ENCODE results near the gene GPC6.
A peak's percentile ranks its signal among the peaks of the same experiment; 100 is the strongest.

GPC6 gene

DNA sequence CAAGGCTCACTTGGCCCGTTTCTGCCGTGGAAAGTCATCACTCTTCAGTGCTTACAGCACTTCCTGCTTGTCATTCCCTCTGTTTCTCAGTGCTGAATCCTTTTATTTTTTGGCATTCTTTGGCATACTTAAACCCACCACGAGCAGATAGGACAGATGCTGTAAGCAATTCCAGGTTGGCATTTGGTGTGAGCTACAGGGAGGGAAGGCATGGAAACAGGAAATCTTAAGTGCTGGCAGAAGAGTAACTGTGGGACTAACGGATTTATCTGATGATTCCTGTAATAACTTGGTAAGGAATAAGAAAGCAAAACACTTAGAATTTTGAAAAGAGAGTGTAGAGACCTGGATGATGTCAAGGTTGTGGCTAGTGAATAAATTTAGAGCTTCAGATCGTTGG, 273.4 kb downstream of the GPC6 start:
- no peak for DNase-seq (ENCODE audit: low read depth in 2 of 2)

DNA sequence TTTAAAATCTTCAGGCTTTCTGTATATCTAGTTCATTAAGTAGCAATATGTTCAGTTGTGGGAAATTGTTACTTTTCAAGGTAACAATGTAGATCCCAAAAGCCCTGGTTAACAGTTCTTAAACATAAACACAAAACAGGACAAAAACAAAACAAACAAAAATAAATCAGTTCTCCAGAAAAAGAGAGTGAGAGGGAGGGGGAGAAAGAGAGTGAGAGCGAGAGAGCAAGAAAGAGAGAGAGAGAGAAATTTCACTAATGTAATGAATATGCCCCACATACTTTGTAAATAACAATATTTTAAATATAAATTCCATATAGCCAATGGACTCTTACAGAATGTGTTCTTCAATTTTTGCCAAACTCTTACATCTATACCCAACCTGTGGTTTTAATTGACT, 275.5 kb downstream of the GPC6 start:
- no peak for DNase-seq (ENCODE audit: low read depth in 2 of 2)

DNA sequence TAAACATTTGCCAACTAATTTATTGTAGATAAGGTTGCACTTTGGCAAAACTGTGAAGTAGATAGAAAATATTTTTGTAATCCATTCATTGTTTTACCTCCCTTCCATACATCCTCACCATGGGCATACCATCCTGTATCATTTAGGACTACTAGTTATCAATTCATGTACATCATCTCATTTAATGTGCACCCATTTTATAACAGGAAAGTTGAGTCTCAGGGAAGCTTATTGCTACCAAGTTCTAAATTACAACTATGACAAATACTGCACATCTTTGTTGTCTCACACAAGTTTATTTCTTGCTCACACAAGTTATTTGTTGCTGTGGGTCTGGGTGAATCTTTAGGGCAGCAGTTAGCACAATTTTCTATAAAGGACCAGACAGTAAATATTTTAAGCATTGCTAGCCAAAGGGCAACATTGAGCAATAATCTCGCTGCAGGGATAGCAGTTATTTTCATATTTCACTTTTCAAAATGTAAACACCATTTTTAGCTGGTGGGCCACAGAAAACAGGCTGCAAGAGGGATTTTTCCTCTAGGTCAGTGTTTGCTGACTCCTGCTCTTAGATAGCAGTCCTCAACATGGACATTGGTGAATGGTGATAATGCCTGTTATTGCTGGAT, 276.5 kb downstream of the GPC6 start:
- DNase-seq (ENCODE audit: low read depth in 2 of 2) = no peak

DNA sequence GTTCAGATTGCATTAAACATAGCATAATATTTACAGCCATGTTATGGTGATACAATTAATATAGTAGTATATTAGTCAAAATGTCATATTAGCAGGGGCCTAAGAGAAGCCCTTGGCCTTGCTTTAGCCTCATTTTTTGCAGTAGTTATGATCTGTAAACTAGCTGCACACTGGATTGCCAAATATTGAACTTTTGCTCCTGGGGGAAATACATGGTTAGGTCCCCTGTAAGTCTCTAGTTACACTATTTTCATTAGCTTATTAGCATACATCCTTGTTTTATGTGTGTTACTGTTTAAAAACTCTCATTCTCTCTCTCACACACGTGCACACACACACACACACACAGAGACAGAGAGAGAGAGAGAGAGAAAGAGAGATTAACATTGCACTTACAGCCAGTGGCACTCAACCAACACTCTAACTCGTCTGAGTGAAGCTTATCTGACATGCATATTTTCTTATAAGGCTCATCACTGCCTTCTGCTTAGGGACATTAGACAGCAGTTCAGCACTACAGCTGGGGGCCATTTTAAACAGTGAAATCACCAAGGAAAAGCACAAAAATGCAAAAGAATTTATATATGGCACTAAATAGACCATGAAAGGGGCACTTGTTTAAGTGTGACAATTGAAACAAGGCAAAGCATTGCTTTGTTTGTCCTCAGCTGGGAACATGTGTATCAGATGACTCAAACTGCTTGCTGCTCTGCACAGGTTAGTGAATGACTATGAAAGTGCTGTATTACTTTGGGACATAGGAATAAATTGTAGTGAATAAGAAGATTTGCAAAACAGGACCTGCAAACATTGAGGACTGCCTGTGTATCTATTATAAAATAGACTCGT, 278.7 kb downstream of the GPC6 start:
- DNase-seq (ENCODE audit: low read depth in 2 of 2) = peak in 1 of 2 experiments; percentile 2

DNA sequence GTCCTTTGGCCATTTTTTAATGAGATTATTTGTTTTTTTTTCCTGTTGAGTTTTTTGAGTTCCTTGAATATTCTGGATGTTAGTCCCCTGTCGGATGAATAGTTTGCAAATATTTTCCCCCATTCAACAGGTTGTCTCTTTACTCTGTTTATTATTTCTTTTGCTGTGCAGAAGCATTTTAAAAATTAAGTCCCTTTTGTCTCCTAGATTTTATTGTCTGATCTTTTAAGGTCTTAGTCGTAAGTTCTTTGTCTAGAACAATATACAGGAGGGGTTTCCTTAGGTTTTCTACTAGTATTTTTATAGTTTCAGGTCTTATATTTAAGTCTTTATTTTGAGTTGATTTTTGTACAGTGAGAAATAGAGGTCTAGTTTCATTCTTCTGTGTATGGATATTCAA, 284.4 kb downstream of the GPC6 start:
- DNase-seq (ENCODE audit: low read depth in 2 of 2) = no peak

DNA sequence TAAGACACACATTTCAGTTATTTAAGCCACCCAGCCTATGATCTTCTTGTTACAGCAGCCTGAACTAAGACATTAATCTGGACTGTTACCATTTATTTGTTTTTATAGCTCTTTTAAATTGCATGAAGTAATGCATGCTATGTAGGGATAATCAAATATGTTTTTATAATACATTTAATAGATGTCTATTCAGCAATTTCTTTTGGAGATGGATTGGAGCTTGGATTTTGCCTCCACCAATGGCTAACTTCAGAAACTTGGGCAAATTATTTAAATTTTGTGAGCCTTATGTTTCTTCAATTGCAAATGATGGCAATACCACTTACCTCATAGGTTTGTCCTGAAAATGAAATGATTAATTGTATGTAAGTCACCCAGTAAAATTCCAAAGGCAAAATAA, 288.7 kb downstream of the GPC6 start:
- DNase-seq (ENCODE audit: low read depth in 2 of 2) = no peak

DNA sequence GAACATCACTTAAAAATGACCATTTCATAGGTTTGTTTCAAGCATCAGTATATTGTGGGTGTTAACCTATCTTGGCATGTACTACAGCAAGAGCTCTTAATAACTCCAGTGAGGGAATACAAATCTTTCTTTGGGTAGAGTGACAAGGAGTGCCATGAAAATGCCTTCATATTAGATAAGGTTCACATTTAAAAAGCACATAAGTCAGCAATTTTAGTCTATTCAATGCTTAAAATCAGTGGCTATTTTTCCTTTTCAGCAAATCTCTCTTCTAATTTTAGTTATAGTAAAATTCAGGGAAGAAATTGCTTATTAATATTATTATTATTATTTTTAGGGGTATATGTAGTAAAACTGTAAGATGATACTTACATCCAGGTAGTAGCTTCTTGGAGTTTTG, 291.1 kb downstream of the GPC6 start:
- DNase-seq (ENCODE audit: low read depth in 2 of 2) = no peak

DNA sequence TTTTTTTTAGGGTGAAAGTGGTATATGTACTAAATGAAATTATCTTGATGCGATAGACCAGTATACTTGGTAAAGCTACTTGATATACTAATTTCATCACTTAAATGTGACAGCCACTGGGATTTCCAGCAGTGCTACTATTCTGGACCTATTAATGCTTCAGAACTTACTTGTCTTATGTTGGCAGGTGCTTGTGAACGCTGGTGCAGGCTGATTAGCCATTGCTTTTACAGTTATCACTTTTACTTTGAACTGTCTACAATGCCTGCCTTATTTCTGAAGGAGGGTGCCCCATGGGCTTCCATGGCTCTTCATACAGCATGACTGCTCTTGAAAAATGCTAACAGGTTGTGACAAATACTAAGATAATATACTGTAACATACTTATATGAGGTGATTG, 294.7 kb downstream of the GPC6 start:
- no peak for DNase-seq (ENCODE audit: low read depth in 2 of 2)

DNA sequence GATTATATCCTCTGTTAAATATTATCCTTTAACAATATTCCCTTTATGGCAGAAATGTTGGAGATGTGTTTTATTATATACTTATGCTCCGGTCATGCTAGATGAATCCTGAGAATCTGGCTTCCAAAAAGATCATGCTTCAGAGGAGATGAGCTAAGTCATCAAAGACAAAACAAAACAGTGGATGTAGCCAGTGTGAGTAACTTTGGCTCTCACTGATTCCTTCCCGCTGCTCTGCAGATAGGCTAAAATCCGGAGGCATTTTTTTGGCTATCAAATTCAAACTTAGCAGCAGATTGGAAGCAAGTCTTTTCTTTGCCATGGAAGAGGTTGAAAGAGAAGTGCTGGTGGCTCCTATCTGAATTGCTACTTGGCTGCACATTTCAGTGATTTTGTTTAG, 295.9 kb downstream of the GPC6 start:
- peak; percentile 40 for DNase-seq (ENCODE audit: low read depth in 2 of 2)

DNA sequence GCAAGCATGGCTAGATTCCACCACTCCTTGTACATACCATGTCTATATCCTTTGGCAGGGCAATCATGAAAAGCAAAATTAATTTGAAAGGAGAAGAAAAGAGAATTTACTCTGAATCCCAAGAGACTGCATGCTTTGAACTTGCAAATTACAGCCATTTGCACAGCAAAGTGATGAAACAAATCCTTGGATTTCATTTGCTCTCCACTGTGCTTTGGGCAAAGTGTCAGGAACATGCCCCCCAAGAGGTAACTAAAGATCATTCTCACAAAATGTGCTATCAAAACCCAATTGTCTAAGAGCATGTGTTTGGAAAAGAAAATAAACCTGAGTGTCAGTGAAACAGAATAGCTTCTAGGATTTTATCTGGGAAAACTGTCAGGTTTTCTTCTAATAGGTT, 298.5 kb downstream of the GPC6 start:
- no peak for DNase-seq (ENCODE audit: low read depth in 2 of 2)

DNA sequence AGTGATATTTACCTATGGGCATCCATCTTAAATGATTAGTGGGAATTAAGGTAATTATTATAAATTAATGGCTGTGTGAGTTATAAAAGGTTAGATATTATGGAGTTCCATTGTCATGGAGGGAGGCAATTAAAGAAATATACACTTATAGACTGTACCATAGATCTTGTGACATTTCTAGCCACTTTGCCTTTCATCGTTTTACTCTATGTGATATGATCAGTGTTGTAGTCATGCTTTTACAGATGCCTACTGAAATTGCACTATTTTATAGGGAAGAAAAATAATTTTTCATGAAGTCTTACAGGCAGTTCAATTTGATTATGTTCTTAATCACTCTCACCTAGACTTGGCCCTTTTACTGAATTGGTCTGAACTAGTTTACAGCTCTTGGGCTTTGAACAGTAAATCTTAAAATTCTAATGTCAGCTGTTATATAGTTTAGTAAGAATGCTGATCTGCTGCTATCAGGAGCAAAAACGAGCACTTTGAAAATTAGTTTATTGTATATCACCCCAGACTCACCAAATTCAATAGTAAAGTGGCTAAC, 301.2 kb downstream of the GPC6 start:
- no peak for DNase-seq (ENCODE audit: low read depth in 2 of 2)

DNA sequence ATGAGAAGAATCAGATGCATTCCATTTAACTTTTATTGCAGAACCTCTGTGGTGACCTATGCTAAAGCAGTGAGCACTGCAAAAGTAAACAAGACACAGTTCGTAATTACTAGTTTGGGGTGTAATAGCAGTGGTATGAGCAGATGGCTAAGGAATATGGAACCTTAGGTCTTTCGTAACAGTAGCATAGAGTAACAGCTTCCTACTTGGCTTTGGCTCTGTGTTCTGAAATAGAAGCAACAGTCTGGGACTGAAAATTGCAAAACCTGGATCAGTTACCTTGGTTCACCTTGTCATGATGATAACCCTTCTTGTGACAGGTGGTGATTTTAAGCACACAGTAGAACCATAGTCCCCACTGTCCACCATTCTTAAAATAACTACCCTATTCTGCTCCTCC, 303.4 kb downstream of the GPC6 start:
- DNase-seq (ENCODE audit: low read depth in 2 of 2) = no peak

DNA sequence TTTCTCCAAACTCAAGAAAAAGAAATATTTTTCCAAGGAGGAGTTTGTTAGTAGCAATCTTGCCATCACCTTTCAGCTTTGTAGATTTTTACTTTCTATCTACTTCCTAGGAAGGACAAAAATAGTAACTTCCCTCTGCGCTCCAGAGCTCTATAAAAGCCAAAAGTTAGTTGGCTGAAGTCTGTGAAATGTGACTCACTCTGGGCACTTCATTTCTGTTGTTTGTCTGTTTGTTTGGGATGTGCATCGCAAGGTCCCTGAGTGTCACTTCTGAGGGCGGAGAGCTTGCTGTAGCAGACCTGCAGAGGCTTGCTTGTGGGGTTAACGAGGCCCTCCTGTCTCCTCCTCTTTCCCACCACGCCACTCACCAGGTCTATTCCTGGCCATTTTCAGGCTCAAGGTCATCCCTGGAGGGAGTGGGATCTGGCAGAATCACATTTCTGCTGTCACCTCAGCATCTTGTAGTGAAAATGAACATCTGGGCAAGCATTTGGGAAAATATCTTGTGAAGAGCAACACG, 307.6 kb downstream of the GPC6 start:
- no peak for DNase-seq (ENCODE audit: low read depth in 2 of 2)

DNA sequence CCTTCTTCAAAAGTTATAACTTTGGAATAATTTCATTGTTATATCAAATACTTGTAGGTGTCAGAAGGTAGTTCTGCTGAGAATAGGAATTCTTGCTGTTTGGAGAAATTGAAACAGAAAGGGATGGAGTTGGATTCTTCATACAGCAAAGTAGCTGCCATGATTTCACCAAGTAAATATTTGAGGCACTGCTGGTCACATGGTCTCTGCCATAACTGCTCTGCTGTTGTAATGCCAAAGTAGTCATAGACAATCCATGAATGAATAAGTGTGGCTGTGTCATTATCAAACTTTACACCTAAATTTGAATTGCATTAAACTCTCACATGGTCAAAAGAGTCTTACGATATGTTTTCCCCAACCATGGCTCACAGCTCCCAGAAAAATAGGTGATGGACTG, 308.6 kb downstream of the GPC6 start:
- no peak for DNase-seq (ENCODE audit: low read depth in 2 of 2)

DNA sequence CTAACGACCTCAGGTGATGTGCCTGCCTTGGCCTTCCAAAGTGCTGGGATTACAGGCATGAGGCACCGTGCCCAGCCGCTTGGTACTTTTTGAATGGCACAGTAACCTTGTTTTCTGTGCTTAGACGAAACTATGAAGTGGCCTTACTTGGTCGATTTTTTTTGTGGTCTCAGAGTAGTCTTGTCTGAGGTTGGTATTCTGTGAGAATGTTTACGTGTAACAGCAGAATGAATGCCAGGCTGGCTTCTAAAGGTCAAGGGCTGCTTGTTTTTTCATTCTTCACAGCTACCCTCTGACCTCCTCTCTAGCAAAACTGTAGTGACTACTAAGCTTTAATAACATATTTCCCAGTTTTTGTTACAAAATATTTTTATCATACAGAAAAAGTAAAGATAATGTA, 313.3 kb downstream of the GPC6 start:
- no peak for DNase-seq (ENCODE audit: low read depth in 2 of 2)

DNA sequence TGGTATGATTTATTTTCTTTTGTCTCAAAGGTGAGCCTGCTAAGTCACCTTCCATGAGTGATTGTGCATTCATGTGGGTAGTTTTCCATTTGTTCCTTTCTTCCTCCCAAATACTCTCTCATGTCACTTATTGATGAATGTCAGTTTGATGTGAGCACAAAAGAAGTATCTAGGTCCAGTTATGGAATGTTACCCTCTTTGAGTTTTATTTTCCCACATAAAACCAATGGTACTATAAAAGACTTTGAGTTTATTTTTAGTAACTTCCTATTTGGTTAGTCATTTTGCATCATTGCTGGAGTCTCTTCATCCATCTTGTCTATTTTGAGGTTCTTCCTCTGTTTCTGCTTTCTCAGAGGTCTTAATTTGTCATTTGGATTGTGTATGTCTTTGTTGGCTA, 321.3 kb downstream of the GPC6 start:
- no peak for DNase-seq (ENCODE audit: low read depth in 2 of 2)

DNA sequence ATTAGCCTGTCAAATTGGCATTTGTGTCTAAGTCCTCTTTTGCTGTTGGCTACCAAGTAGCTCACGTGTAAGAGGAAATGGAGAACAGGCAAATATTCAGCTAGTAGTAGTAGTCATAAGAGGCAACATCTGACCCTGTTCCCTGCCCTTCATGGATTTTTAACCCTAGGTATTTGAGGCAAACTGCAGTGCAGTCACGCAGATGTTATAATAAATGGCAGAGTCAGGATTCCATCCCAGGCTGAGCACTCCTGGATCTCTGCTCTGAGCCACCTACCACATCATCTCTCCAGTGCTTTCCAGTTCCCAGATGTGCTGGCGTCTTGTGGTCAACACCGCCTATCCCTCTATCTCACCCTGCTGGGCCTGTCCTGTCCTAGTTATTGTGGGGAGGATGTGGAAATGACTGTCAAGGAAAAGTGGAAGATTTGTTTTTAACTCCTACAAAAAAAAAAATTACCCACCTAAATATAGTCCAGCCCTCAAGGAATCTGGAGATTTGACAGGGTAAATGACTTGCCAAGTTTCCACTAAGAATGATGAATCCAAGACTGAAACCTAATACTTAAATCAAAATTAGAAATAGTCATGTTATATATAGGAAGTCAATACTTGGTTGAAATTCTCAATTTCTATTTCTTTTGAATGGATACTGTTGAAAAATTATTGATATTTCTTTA, 322.9 kb downstream of the GPC6 start:
- DNase-seq (ENCODE audit: low read depth in 2 of 2) = no peak

DNA sequence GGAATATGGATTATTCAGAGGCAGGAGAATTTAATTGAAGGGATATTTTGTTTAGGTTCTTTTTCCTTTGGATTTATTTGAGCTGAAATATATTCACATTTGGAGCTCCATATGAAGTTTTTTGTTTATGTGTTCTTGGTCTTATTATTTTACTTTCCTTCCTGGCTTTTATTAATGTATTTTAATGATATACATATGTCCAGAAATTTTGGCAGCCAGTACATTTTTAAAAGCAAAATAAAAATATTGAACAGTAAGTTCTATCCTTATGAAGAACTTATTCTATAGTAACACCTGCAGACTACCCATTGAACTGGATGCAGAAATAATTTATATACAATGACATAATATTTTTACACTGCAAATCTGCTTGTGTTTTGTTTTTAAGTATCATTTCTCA, 323.6 kb downstream of the GPC6 start:
- DNase-seq (ENCODE audit: low read depth in 2 of 2) = no peak

DNA sequence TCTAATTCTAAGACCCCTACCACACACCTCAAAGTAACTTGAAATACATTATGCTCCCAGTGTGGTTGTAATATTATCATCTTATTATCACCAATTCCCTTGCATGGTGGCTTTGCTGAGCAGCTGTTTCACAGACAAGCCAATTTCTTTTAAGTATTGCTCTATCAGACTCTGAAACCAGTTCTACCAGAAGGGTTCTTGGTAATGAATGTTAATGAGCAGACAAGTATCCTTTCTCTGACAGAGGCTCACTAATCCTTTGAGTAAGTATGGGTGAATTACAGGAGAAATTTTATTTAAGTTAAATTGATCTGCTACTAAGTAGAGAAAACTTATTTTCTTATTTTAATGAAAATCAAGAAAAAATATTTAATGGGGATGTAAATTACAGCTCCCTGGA, 326.0 kb downstream of the GPC6 start:
- DNase-seq (ENCODE audit: low read depth in 2 of 2) = no peak

DNA sequence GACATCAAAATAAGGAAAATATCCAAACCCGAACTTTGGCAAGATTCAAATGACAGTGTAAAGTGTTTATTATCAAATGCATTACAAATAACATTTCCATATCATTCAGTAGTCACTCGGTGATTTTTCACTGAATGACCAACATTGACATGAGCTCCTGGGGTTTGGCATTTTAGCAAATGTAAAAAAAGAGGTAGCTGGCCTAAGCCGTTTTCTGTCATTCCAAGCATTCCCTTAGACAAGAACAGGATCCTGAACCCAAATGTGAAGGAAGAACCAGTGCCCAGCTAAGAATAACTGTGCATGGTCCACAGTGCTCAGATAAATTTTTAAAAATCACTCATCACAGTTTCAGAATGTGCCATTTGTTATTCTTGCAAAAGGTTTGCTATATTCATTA, 327.9 kb downstream of the GPC6 start:
- no peak for DNase-seq (ENCODE audit: low read depth in 2 of 2)

DNA sequence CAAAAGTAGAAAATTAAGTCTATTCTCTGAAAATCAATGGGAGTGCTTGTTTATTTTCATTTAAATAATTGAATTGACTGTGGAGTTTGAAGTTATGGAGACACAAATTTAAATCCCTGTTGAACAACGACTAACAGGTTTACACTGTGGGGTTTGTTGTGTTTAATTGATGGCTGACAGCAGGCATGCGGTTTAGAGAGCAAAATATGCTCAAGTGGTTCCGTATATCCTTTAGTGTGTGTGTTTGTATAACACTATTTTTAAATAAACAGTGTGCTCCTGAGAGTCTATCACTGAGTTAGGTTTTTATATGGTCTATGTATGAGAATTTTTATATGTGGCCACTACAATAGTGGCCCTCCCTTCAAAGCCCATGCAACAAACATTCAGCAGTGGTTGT, 332.0 kb downstream of the GPC6 start:
- DNase-seq (ENCODE audit: low read depth in 2 of 2) = no peak

DNA sequence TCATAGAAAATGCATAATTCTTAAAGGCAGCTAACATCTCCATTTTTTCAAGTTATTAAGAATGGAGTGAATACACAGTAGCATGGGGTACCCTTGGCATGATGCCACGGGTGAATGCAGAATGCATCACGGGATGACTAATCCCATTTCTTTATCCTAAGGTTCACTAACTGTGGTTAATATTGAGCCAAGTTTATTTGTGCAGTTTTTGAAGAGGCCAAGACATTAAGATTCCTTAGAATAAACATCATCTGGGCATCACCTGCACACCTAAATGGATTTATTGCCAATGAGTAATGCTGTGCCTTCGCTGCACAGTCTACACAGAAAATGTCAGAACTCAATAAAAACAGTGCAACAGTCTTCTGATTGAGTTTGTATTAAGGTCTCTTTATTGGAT, 333.1 kb downstream of the GPC6 start:
- peak; percentile 32 to 35 for DNase-seq (ENCODE audit: low read depth in 2 of 2)

Measured in fibroblast of skin of left quadriceps (primary cell).